Tibial nerve (tissue), 4 donors: ENCODE data around the gene TSPAN7. TPM values are rescaled to one million over a fixed set of nuclear protein-coding genes. Genes with fewer than 3 reads are reported as not detected.

ENCODE experiments used
- DNase-seq, 2 donors: peaks; one replicate each; pipeline ENCODE4 v3.0.0-alpha.2; 2019; ENCODE audit warnings: low spot score in 2 of 2
- H3K27ac ChIP-seq, 4 donors: fragments of 200-600 bp; sonication (generic) in 3 of 4; one replicate each; pipeline ENCODE4 v1.5.1; 2017 to 2019; ENCODE audit warnings: mild to moderate bottlenecking in 1 of 4
- H3K27me3 ChIP-seq, 2 donors: fragments of 200-600 bp; sonication (generic) in 1 of 2; one replicate each; pipeline versions ENCODE4 v1.5.1 to v1.6.0; 2017 to 2019
- H3K36me3 ChIP-seq, 3 donors: fragments of 200-600 bp; sonication (generic); one replicate each; pipeline ENCODE4 v1.5.1; 2018 to 2019
- H3K4me1 ChIP-seq, 4 donors: fragments of 200-600 bp; sonication (generic) in 3 of 4; one replicate each; pipeline ENCODE4 v1.5.1; 2017 to 2019
- H3K4me3 ChIP-seq, 4 donors: fragments of 200-600 bp; sonication (generic) in 3 of 4; one replicate each; pipeline ENCODE4 v1.5.1; 2017 to 2019; ENCODE audit warnings: mild to moderate bottlenecking in 1 of 4, moderate library complexity in 1 of 4
- H3K9me3 ChIP-seq, 4 donors: fragments of 200-600 bp; sonication (generic) in 3 of 4; one replicate each; pipeline ENCODE4 v1.5.1; 2017 to 2019
- EP300 ChIP-seq, 2 donors: sonication (generic); formaldehyde crosslinking; IDR thresholded peaks; one replicate each; pipeline ENCODE4 v1.6.1; 2017; ENCODE audit warnings: antibody characterized with exemption in 2 of 2, mild to moderate bottlenecking in 1 of 2
- POLR2A ChIP-seq, 2 donors: fragments of 450-650 bp; IDR thresholded peaks; one replicate each; pipeline ENCODE4 v1.6.1; 2017; ENCODE audit warnings: antibody characterized with exemption in 2 of 2, mild to moderate bottlenecking in 2 of 2, moderate library complexity in 2 of 2
- WGBS, 2 donors: methylation state at CpG; one replicate each; pipeline ENCODE4 v1.1.5; 2018; 5-methylcytosine and 5-hydroxymethylcytosine counted together
- total RNA-seq, 4 donors: library from RNA; depleted of rRNA; stranded (reverse); fragments of >200 nt; gene quantifications; one replicate each; pipeline ENCODE4 v1.1.0, GENCODE V29; 2016
- TF ChIP-seq, protein P1 (sequence below), 5 experiments: fragments of 200-600 bp in 3 of 5; fragments of 450-650 bp in 2 of 5; sonication (generic) in 3 of 5; IDR thresholded peaks; one replicate each; pipeline ENCODE4 v1.5.1; 2016 to 2019; ENCODE audit warnings: antibody characterized with exemption in 5 of 5, mild to moderate bottlenecking in 3 of 5, moderate library complexity in 2 of 5

The TSPAN7 gene
- total RNA-seq, 4 donors from 2014 or later = 28.5 to 68.2 (median 40.5) TPM

DNA sequence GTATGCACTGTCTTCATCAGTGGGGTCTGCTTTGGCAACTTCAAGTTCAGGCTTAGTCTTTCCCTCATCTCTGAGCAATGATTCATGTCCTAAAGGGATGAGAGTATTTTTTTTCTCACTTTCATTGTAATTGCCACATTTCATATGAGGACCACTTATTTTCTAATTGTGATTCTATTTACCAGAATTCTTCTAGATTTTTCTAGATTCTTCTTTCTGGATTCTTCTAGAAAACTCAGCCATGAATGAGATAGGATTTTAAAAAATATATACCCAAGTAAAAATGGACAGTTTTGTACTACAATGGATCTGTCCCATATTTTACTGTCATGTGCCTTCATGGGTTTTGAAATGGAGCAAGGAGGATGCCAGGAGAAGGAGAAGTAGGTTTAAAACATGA is 78.4 kb downstream of the TSPAN7 start:
- no peak for TF ChIP-seq EP300 (IDR thresholded peaks at IDR 0.05)
- no peak for DNase-seq
- Histone ChIP-seq H3K4me3 (no peak overlapping the region), H3K9me3 (no peaks in the 10 kb centered on the region), H3K27ac (no peak overlapping the region), H3K4me1 (no peaks in the 10 kb centered on the region), H3K36me3 (no peaks in the 10 kb centered on the region), H3K27me3 (peaks cover 0 to 4% of the 10 kb centered on the region in 2 donors)

DNA sequence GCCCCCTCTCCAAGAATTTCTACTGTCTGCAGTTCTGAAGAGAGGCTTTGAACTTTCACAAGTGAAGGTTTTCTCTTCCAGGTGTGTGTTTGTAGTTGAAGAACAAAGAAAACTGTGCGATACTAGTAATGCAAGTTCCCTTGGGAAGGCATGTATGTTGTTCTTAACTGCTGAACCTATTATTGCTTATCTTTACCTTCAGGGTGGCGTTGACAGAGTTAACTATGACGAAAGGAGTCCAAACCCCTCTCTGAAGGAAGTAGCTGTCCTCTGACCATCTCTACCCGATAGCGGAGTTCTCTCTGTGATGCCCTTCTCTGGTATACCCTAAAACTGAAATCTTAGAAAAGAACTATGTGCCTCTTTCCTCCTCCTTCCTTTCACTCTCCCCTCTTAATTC is 79.9 kb downstream of the TSPAN7 start:
- 75 to 89% methylated on average over 5 of the region's 5 CpGs for WGBS, 2 donors
- no peaks in the 10 kb centered on the region for H3K9me3 ChIP-seq
- no peak for DNase-seq

DNA sequence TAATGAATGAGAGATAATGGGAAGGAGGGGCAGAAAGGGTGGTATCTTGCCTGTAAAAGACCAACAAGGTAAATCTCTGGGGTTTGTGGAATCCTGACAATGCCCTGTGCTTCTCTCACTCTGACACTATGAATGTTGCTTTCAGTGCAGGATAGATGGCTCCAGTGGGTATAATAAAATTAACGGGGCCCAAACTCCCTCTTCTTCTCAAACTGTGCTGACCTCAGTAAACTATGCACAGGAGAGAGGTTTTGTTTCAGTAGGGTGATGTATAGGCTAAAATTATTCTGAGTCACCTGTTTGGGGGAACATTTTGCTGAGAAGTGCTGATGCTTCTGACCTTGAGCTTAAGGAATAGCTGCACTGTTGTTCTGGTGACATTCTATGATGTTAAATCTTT is 82.6 kb downstream of the TSPAN7 start:
- no peak for DNase-seq
- Histone ChIP-seq H3K36me3 (no peaks in the 10 kb centered on the region), H3K4me3 (no peak overlapping the region), H3K4me1 (no peaks in the 10 kb centered on the region), H3K27ac (no peak overlapping the region), H3K27me3 (peaks cover 0 to 4% of the 10 kb centered on the region in 2 donors), H3K9me3 (no peaks in the 10 kb centered on the region)
- WGBS, 2 donors = 17 to 67% methylated on average over 1 of the region's 1 CpG
- TF ChIP-seq EP300 (IDR thresholded peaks at IDR 0.05) = no peak

More for the DNA sequence above, 79.9 kb downstream of the TSPAN7 start:
- Histone ChIP-seq H3K27me3 (peaks cover 0 to 4% of the 10 kb centered on the region in 2 donors), H3K4me3 (no peak overlapping the region), H3K36me3 (no peaks in the 10 kb centered on the region), H3K4me1 (no peaks in the 10 kb centered on the region), H3K27ac (no peak overlapping the region)
- TF ChIP-seq, protein P1, sequence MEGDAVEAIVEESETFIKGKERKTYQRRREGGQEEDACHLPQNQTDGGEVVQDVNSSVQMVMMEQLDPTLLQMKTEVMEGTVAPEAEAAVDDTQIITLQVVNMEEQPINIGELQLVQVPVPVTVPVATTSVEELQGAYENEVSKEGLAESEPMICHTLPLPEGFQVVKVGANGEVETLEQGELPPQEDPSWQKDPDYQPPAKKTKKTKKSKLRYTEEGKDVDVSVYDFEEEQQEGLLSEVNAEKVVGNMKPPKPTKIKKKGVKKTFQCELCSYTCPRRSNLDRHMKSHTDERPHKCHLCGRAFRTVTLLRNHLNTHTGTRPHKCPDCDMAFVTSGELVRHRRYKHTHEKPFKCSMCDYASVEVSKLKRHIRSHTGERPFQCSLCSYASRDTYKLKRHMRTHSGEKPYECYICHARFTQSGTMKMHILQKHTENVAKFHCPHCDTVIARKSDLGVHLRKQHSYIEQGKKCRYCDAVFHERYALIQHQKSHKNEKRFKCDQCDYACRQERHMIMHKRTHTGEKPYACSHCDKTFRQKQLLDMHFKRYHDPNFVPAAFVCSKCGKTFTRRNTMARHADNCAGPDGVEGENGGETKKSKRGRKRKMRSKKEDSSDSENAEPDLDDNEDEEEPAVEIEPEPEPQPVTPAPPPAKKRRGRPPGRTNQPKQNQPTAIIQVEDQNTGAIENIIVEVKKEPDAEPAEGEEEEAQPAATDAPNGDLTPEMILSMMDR (IDR thresholded peaks at IDR 0.05) = no peak
- TF ChIP-seq EP300 (IDR thresholded peaks at IDR 0.05) (no peak), POLR2A (IDR thresholded peaks at IDR 0.05) (no peak)

DNA sequence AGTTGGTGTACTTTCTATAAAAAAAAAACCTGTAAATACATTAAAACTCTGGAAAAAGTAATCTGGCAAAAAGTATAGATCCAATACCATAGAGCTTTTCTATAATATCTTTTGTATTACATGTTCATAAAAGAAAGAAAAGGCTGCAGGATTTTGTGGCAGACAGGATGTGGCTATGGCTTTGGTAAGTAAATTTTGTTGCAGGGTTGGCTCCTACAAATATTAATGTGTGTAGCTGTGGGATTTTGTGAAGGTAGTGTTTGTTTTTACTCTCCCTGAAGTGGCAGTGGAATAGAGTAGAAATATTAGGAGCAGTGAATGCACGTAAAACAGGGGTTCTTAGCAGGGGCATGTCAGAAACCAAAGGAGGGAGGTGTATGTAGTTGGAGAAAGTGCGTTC is 84.8 kb downstream of the TSPAN7 start:
- H3K27me3 ChIP-seq = peaks cover 0 to 2% of the 10 kb centered on the region in 2 donors

DNA sequence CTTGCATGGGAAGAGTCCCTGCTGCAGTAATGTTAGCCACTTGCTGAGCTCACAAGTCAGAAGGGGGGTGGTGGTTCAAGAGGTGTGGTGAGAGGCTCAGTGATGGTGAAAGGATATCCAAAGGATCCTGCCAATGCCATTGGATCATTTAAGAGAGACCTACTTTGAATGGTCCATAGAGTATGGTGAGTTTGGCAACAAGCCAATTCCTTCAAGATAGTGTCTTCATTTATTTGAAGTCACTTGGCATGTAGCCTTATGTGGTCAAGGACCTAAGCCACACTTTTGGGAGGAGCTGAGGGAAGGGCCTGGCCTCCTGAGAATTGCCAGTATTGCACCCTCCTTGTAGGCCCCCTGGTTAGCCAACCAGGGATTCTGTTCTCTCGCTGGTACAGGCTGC is 87.9 kb downstream of the TSPAN7 start:
- DNase-seq = no peak
- Histone ChIP-seq H3K4me1 (no peaks in the 10 kb centered on the region), H3K27ac (no peak overlapping the region), H3K36me3 (no peaks in the 10 kb centered on the region), H3K4me3 (no peak overlapping the region), H3K9me3 (no peaks in the 10 kb centered on the region), H3K27me3 (no peaks in the 10 kb centered on the region)
- 100% methylated on average over 1 of the region's 1 CpG; no CpG with 5 or more reads in 1 of the 2 donors for WGBS, 2 donors
- TF ChIP-seq POLR2A (IDR thresholded peaks at IDR 0.05) (no peak), EP300 (IDR thresholded peaks at IDR 0.05) (no peak)
- TF ChIP-seq, protein P1 (IDR thresholded peaks at IDR 0.05) = no peak

More for the DNA sequence above, 84.8 kb downstream of the TSPAN7 start:
- TF ChIP-seq EP300 (IDR thresholded peaks at IDR 0.05) (no peak), POLR2A (IDR thresholded peaks at IDR 0.05) (no peak)
- TF ChIP-seq, protein P1 (IDR thresholded peaks at IDR 0.05) = no peak
- no peak overlapping the region for H3K27ac ChIP-seq
- H3K4me1 ChIP-seq = no peaks in the 10 kb centered on the region
- WGBS, 2 donors = 80 to 85% methylated on average over 2 of the region's 2 CpGs
- no peaks in the 10 kb centered on the region for H3K36me3 ChIP-seq
- no peak overlapping the region for H3K4me3 ChIP-seq
- no peaks in the 10 kb centered on the region for H3K9me3 ChIP-seq
- no peak for DNase-seq

DNA sequence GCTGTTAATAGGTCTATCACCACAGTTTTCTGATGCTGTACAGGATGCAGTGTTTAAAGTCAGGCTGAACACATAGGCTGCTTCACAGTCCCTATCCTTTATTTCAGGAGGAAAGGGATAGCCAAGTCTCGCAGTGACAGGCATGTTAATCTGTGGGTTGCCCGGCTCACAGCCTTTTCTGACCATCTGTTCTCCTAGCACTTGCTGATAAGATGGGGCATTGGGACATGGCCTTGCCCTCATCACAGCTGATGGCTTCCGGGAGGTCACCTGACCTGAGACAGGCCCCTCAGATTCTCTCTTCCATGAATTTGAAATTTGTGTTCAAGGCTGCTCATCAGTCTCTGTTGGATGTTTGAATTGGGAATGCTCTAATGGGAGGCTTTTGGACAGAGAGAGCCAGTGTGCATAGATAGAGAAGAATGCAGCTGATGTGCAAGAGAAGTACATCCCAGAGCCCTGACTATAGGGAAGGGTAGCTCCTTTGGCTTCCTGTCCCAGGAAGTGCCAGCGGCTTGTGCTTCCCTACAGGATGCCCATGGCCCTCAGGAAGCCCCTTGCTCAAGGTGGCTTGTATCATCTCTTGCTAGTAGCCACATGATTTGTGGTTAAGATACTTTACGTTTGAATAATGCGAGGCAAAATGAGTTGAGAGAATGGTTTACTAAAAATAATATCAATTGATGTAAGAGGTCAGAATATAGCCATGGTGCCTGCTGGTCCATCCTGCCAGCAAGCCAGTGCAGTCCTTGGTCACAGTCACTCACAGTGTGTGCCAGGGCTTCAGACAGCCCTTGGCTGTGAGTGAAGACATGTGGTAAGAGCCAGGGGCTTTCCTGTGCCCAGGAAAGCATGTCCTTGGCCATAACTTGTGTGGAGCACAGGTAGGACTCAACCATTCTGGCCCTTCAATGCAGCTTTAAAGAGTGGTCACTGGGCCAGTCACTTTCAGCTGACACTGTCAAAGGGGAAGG is 88.6 kb downstream of the TSPAN7 start:
- Histone ChIP-seq H3K4me1 (no peaks in the 10 kb centered on the region), H3K27me3 (peaks cover 0 to 1% of the 10 kb centered on the region in 2 donors), H3K27ac (no peak overlapping the region), H3K9me3 (no peaks in the 10 kb centered on the region), H3K4me3 (no peak overlapping the region), H3K36me3 (no peaks in the 10 kb centered on the region)
- DNase-seq = no peak
- TF ChIP-seq, protein P1 (IDR thresholded peaks at IDR 0.05) = no peak
- TF ChIP-seq EP300 (IDR thresholded peaks at IDR 0.05) (no peak), POLR2A (IDR thresholded peaks at IDR 0.05) (no peak)
- 85 to 95% methylated on average over 5 to 6 of the region's 6 CpGs for WGBS, 2 donors
